ENCODE results near the gene GPATCH8.

GRCh38 chr17:44543213-44543904 is 40.2 kb upstream of the GPATCH8 start:
- TF ChIP-seq CTCF (IDR thresholded peaks at IDR 0.05) (no peak), POLR2A (IDR thresholded peaks at IDR 0.05) (no peak), POLR2AphosphoS5 (IDR thresholded peaks at IDR 0.05) (no peak)

All from transverse colon (tissue), 4 donors.